ENCODE data around the gene RNGTT.

RNGTT gene

GRCh38 chr6:88669475-88669874, 293.9 kb downstream of the RNGTT start:
- DNase-seq (ENCODE audit: low read depth in 3 of 3, low spot score in 1 of 3): no peak

- no peak for DNase-seq (ENCODE audit: low read depth in 3 of 3, low spot score in 1 of 3)
These were observed 296.5 kb downstream of the RNGTT start for GRCh38 chr6:88666901-88667300.

- no peak for DNase-seq (ENCODE audit: low read depth in 3 of 3, low spot score in 1 of 3)
These were observed 298.3 kb downstream of the RNGTT start for GRCh38 chr6:88665131-88665530.

GRCh38 chr6:88663801-88664200, 299.6 kb downstream of the RNGTT start:
- DNase-seq (ENCODE audit: low read depth in 3 of 3, low spot score in 1 of 3): no peak

GRCh38 chr6:88662653-88663174, 300.7 kb downstream of the RNGTT start:
- DNase-seq (ENCODE audit: low read depth in 3 of 3, low spot score in 1 of 3): no peak

- DNase-seq (ENCODE audit: low read depth in 3 of 3, low spot score in 1 of 3): no peak
These were observed 301.2 kb downstream of the RNGTT start for GRCh38 chr6:88662163-88662580.

- no peak for DNase-seq (ENCODE audit: low read depth in 3 of 3, low spot score in 1 of 3)
These were observed 302.3 kb downstream of the RNGTT start for GRCh38 chr6:88661136-88661535.

GRCh38 chr6:88655586-88655985, 307.8 kb downstream of the RNGTT start:
- DNase-seq (ENCODE audit: low read depth in 3 of 3, low spot score in 1 of 3): no peak

GRCh38 chr6:88653936-88654335, 309.5 kb downstream of the RNGTT start:
- no peak for DNase-seq (ENCODE audit: low read depth in 3 of 3, low spot score in 1 of 3)

- DNase-seq (ENCODE audit: low read depth in 3 of 3, low spot score in 1 of 3): no peak
These were observed 312.0 kb downstream of the RNGTT start for GRCh38 chr6:88651400-88651799.

- DNase-seq (ENCODE audit: low read depth in 3 of 3, low spot score in 1 of 3): no peak
These were observed 312.4 kb downstream of the RNGTT start for GRCh38 chr6:88650979-88651378.

GRCh38 chr6:88650029-88650619, 313.3 kb downstream of the RNGTT start:
- no peak for DNase-seq (ENCODE audit: low read depth in 3 of 3, low spot score in 1 of 3)

GRCh38 chr6:88641178-88641903, 322.1 kb downstream of the RNGTT start:
- no peak for DNase-seq (ENCODE audit: low read depth in 3 of 3, low spot score in 1 of 3)

GRCh38 chr6:88637761-88638545, 325.5 kb downstream of the RNGTT start:
- no peak for DNase-seq (ENCODE audit: low read depth in 3 of 3, low spot score in 1 of 3)

GRCh38 chr6:88636871-88637270, 326.5 kb downstream of the RNGTT start:
- no peak for DNase-seq (ENCODE audit: low read depth in 3 of 3, low spot score in 1 of 3)

GRCh38 chr6:88633782-88634181, 329.6 kb downstream of the RNGTT start:
- no peak for DNase-seq (ENCODE audit: low read depth in 3 of 3, low spot score in 1 of 3)

GRCh38 chr6:88631830-88632229, 331.6 kb downstream of the RNGTT start:
- DNase-seq (ENCODE audit: low read depth in 3 of 3, low spot score in 1 of 3): no peak

- DNase-seq (ENCODE audit: low read depth in 3 of 3, low spot score in 1 of 3): no peak
These were observed 333.5 kb downstream of the RNGTT start for GRCh38 chr6:88629838-88630494.

- DNase-seq (ENCODE audit: low read depth in 3 of 3, low spot score in 1 of 3): no peak
These were observed 337.0 kb downstream of the RNGTT start for GRCh38 chr6:88626460-88626859.

GRCh38 chr6:88623531-88623930, 339.9 kb downstream of the RNGTT start:
- DNase-seq (ENCODE audit: low read depth in 3 of 3, low spot score in 1 of 3): no peak

- DNase-seq (ENCODE audit: low read depth in 3 of 3, low spot score in 1 of 3): no peak
These were observed 343.5 kb downstream of the RNGTT start for GRCh38 chr6:88619951-88620350.
